Activated T-cell treated with anti-CD3 and anti-CD28 coated beads for 4 hours (primary cell): ENCODE data around the gene VWC2.

Experiments used
- DNase-seq: peaks from one replicate; pipeline ENCODE4 v3.0.0-alpha.2; 2020

The VWC2 gene

GRCh38 chr7:49852619-49853462, 79.4 kb downstream of the VWC2 start:
- no peak for DNase-seq

GRCh38 chr7:49855281-49855980, 82.0 kb downstream of the VWC2 start:
- no peak for DNase-seq

GRCh38 chr7:49860293-49860692, 86.9 kb downstream of the VWC2 start:
- DNase-seq = no peak

GRCh38 chr7:49866076-49866735, 92.8 kb downstream of the VWC2 start:
- no peak for DNase-seq

GRCh38 chr7:49866910-49867309, 93.5 kb downstream of the VWC2 start:
- DNase-seq = no peak

GRCh38 chr7:49873420-49873819, 100.0 kb downstream of the VWC2 start:
- DNase-seq = no peak

GRCh38 chr7:49875336-49875735, 101.9 kb downstream of the VWC2 start:
- no peak for DNase-seq

- DNase-seq = no peak
These were observed 102.8 kb downstream of the VWC2 start for GRCh38 chr7:49876202-49876601.

GRCh38 chr7:49878089-49878488, 104.7 kb downstream of the VWC2 start:
- no peak for DNase-seq

- DNase-seq = no peak
These were observed 105.2 kb downstream of the VWC2 start for GRCh38 chr7:49878627-49879026.

- no peak for DNase-seq
These were observed 110.5 kb downstream of the VWC2 start for GRCh38 chr7:49883933-49884332.

- no peak for DNase-seq
These were observed 112.3 kb downstream of the VWC2 start for GRCh38 chr7:49885593-49886285.

GRCh38 chr7:49892481-49892880, 119.0 kb downstream of the VWC2 start:
- no peak for DNase-seq

- DNase-seq = no peak
These were observed 119.7 kb downstream of the VWC2 start for GRCh38 chr7:49893131-49893530.

- DNase-seq = no peak
These were observed 121.1 kb downstream of the VWC2 start for GRCh38 chr7:49894543-49894942.

GRCh38 chr7:49911909-49912308, 138.5 kb downstream of the VWC2 start:
- DNase-seq = no peak

GRCh38 chr7:49926720-49927119, 153.3 kb downstream of the VWC2 start:
- DNase-seq = no peak

- no peak for DNase-seq
These were observed 154.2 kb downstream of the VWC2 start for GRCh38 chr7:49927631-49928030.

GRCh38 chr7:49928787-49929186, 155.3 kb downstream of the VWC2 start:
- DNase-seq = no peak

GRCh38 chr7:49931627-49932026, 158.2 kb downstream of the VWC2 start:
- DNase-seq = no peak

GRCh38 chr7:49937608-49938007, 164.2 kb downstream of the VWC2 start:
- no peak for DNase-seq
